OCI-LY7 (cell line): ENCODE measurements around the gene MUC22. TPM values are rescaled to one million over a fixed set of nuclear protein-coding genes. Genes with fewer than 3 reads are reported as not detected.

Source experiments
- BruUV-seq: library from RNA; stranded (reverse); fragments of 400-500 nt; replicated peaks from 2 replicates; lab custom pipeline; 2021; lab: Mats Ljungman, UMichigan
- CTCF ChIA-PET: fragments of 300-600 bp; sonication (Branson Sonifier 250); formaldehyde crosslinking; loops from one replicate; lab custom pipeline; 2022; ENCODE audit warnings: antibody characterized with exemption; ENCODE audit not compliant: unreplicated experiment; lab: Charles Lee
- POLR2A ChIA-PET: fragments of 300-600 bp; sonication (Branson Sonifier 250); formaldehyde crosslinking; loops from one replicate; lab custom pipeline; 2022; ENCODE audit warnings: antibody characterized with exemption; lab: Charles Lee
- DNase-seq: peaks from one replicate; pipeline ENCODE4 v3.0.0-alpha.2; 2015; ENCODE audit warnings: low spot score
- H2AFZ ChIP-seq: fragments of 200-600 bp; sonication (generic), shearing (Covaris generic); 2 replicates; pipeline ENCODE4 v1.6.1; 2014; ENCODE audit warnings: mild to moderate bottlenecking, antibody characterized with exemption, low read length, moderate library complexity
- H3K27ac ChIP-seq: fragments of 200-600 bp; sonication (generic); 2 replicates; pipeline ENCODE4 v1.5.1; 2014; ENCODE audit warnings: mixed run types, low read depth, mild to moderate bottlenecking, moderate library complexity, low read length, inconsistent platforms; ENCODE audit not compliant: poor library complexity, severe bottlenecking
- H3K36me3 ChIP-seq: fragments of 200-600 bp; sonication (generic); 2 replicates; pipeline ENCODE4 v1.6.1; 2014; ENCODE audit warnings: mild to moderate bottlenecking, antibody characterized with exemption, low read length, moderate library complexity, mixed read lengths; ENCODE audit not compliant: insufficient read depth
- H3K4me1 ChIP-seq: fragments of 200-600 bp; sonication (generic); 2 replicates; pipeline ENCODE4 v1.5.1; 2014; ENCODE audit warnings: mild to moderate bottlenecking, low read length; ENCODE audit not compliant: insufficient read depth, poor library complexity, severe bottlenecking
- H3K4me2 ChIP-seq: fragments of 200-600 bp; sonication (generic); 2 replicates; pipeline ENCODE4 v1.6.1; 2014; ENCODE audit warnings: mild to moderate bottlenecking, low read length
- H3K4me3 ChIP-seq: fragments of 200-600 bp; sonication (generic); 2 replicates; pipeline ENCODE4 v1.5.1; 2014; ENCODE audit warnings: mild to moderate bottlenecking, low read depth, low read length; ENCODE audit not compliant: poor library complexity, severe bottlenecking
- H3K79me2 ChIP-seq: fragments of 200-600 bp; sonication (generic); 2 replicates; pipeline ENCODE4 v1.6.1; 2016; ENCODE audit warnings: low read depth, mild to moderate bottlenecking, low read length, moderate library complexity, mixed read lengths; ENCODE audit not compliant: insufficient read depth
- H3K9me2 ChIP-seq: fragments of 200-600 bp; sonication (generic); 2 replicates; pipeline ENCODE4 v1.6.1; 2016; ENCODE audit warnings: mild to moderate bottlenecking, low read length, mixed read lengths; ENCODE audit not compliant: insufficient read depth
- H3K9me3 ChIP-seq: fragments of 200-600 bp; sonication (generic); 2 replicates; pipeline ENCODE4 v1.6.1; 2014; ENCODE audit warnings: mild to moderate bottlenecking, mixed run types, low read length, mixed read lengths
- H4K20me1 ChIP-seq: fragments of 200-600 bp; sonication (generic); 2 replicates; pipeline ENCODE4 v1.6.1; 2014; ENCODE audit warnings: mild to moderate bottlenecking, antibody characterized with exemption, low read length, moderate library complexity, mixed read lengths; ENCODE audit not compliant: insufficient read depth
- CTCF ChIP-seq: fragments of 200-600 bp; sonication (generic); conservative IDR thresholded peaks from 2 replicates; pipeline ENCODE4 v1.5.1; 2014; ENCODE audit warnings: mild to moderate bottlenecking, antibody characterized with exemption, low read length, moderate library complexity, mixed read lengths
- EZH2phosphoT487 ChIP-seq: fragments of 200-600 bp; sonication (generic); IDR thresholded peaks from 2 replicates; pipeline ENCODE4 v1.6.1; 2018; ENCODE audit warnings: low read depth, borderline replicate concordance, mild to moderate bottlenecking, mixed run types, antibody characterized with exemption, low read length, moderate library complexity, mixed read lengths
- intact Hi-C: fragments of 100-400 bp; cut with micrococcal nuclease; formaldehyde crosslinking; loops from one replicate; pipeline ENCODE4 v1.10.0; 2022; ENCODE audit not compliant: unreplicated experiment
- total RNA-seq, 2 experiments: library from RNA; depleted of rRNA in 1 of 2; stranded (reverse); fragments of >200 nt in 1 of 2; shearing (Covaris generic) in 1 of 2; gene quantifications; 2 replicates each; pipeline ENCODE4 v1.2.3, GENCODE V29; 2014 to 2022

MUC22 gene
- total RNA-seq, 2 experiments from 2014 or later: not detected

GRCh38 chr6:30990422-30991086 lies 19.7 kb upstream of the MUC22 start:
- Histone ChIP-seq H3K4me3 (no peak overlapping the region), H3K9me3 (no peaks in the 10 kb centered on the region), H3K4me1 (peaks cover 3% of the 10 kb centered on the region), H3K9me2 (no peaks in the 10 kb centered on the region), H2AFZ (peak overlapping the region; percentile 49; the same call in 1 of the 2 replicates), H3K36me3 (no peaks in the 10 kb centered on the region), H3K27ac (no peak overlapping the region), H4K20me1 (no peaks in the 10 kb centered on the region), H3K79me2 (no peaks in the 10 kb centered on the region), H3K4me2 (peak overlapping the region; percentile 40; the same call in 1 of the 2 replicates)
- DNase-seq: peak; percentile 14
- POLR2A ChIA-PET: no interaction called here
- TF ChIP-seq CTCF (no peak), EZH2phosphoT487 (no peak)
- BruUV-seq: no TSS peak
- CTCF ChIA-PET: no interaction called here
- intact Hi-C loops: no loop called here

- Histone ChIP-seq H3K79me2 (no peaks in the 10 kb centered on the region), H3K36me3 (no peaks in the 10 kb centered on the region), H3K4me2 (no peak overlapping the region), H3K4me1 (peaks cover 3% of the 10 kb centered on the region), H4K20me1 (no peaks in the 10 kb centered on the region), H3K4me3 (no peak overlapping the region), H3K9me3 (no peaks in the 10 kb centered on the region), H2AFZ (no peak overlapping the region), H3K27ac (no peak overlapping the region), H3K9me2 (no peaks in the 10 kb centered on the region)
- ChIA-PET CTCF (no interaction called here), POLR2A (interaction anchor here (0.7 to 1.1 kb wide), 2 partner anchors 14 to 104 kb away, joined by 3 to 6 read pairs; no protein-coding TSS in a partner anchor)
- no TSS peak for BruUV-seq
- TF ChIP-seq EZH2phosphoT487: no peak
- no peak for TF ChIP-seq CTCF
- intact Hi-C loops: no loop called here
- no peak for DNase-seq
These were observed 18.4 kb upstream of the MUC22 start for GRCh38 chr6:30991891-30992290.

GRCh38 chr6:30997301-30997700 lies 13.0 kb upstream of the MUC22 start:
- no peak overlapping the region for H3K4me2 ChIP-seq
- no peaks in the 10 kb centered on the region for H3K79me2 ChIP-seq
- no peak overlapping the region for H3K27ac ChIP-seq
- H3K4me1 ChIP-seq: no peaks in the 10 kb centered on the region
- no peaks in the 10 kb centered on the region for H3K36me3 ChIP-seq
- H4K20me1 ChIP-seq: no peaks in the 10 kb centered on the region
- H3K4me3 ChIP-seq: no peak overlapping the region
- H3K9me2 ChIP-seq: no peaks in the 10 kb centered on the region
- ChIA-PET POLR2A (no interaction called here), CTCF (interaction anchor here (0.6 kb wide), 1 partner anchor 11 kb away, joined by 3 read pairs; no protein-coding TSS in a partner anchor)
- intact Hi-C loops: no loop called here
- H2AFZ ChIP-seq: no peak overlapping the region
- no peak for DNase-seq
- no peaks in the 10 kb centered on the region for H3K9me3 ChIP-seq
- no TSS peak for BruUV-seq
- no peak for TF ChIP-seq EZH2phosphoT487
- TF ChIP-seq CTCF: no peak
